WTC11 (cell line): ENCODE data around the gene ASB13. TPM values are rescaled to one million over a fixed set of nuclear protein-coding genes. Genes with fewer than 3 reads are reported as not detected.

Source experiments
- ATAC-seq: fragments of 200-7000 bp; cut with Tn5 transposase; 2 replicates; pipeline ENCODE4 v1.10.0; 2021; ENCODE audit warnings: mild to moderate bottlenecking, moderate library complexity
- CTCF ChIA-PET: fragments of 300-600 bp; sonication (Branson Sonifier 250); formaldehyde crosslinking; loops from one replicate; lab custom pipeline; 2021; ENCODE audit warnings: antibody characterized with exemption; lab: Charles Lee
- POLR2A ChIA-PET: fragments of 350-600 bp; sonication (Branson Sonifier 250); formaldehyde crosslinking; loops from one replicate; lab custom pipeline; 2021; ENCODE audit warnings: antibody characterized with exemption; lab: Charles Lee
- DNase-seq: peaks from one replicate; pipeline ENCODE4 v3.0.0; 2021; ENCODE audit warnings: low spot score
- H3K27ac Mint-ChIP-seq: 2 replicates; pipeline ENCODE4 v1.8.0; 2021; ENCODE audit warnings: mixed read lengths
- H3K27me3 Mint-ChIP-seq: 2 replicates; pipeline ENCODE4 v1.8.0; 2021; ENCODE audit warnings: low read depth, mild to moderate bottlenecking, moderate library complexity, mixed read lengths
- H3K36me3 Mint-ChIP-seq: 2 replicates; pipeline ENCODE4 v1.8.0; 2021; ENCODE audit warnings: mixed read lengths
- H3K4me1 Mint-ChIP-seq: 2 replicates; pipeline ENCODE4 v1.8.0; 2022; ENCODE audit warnings: mixed read lengths
- H3K4me3 Mint-ChIP-seq: 2 replicates; pipeline ENCODE4 v1.8.0; 2021; ENCODE audit warnings: mild to moderate bottlenecking, moderate library complexity, mixed read lengths
- H3K9me3 Mint-ChIP-seq: 2 replicates; pipeline ENCODE4 v1.8.0; 2021; ENCODE audit warnings: mixed read lengths
- ATF2 ChIP-seq: sonication (generic); formaldehyde crosslinking; IDR thresholded peaks from 2 replicates; pipeline ENCODE4 v1.8.1; 2022; ENCODE audit warnings: low read depth, missing genetic modification reagents, borderline replicate concordance
- CDX4 ChIP-seq: fragments of 250-450 bp; sonication (Bioruptor Pico); IDR thresholded peaks from 2 replicates; pipeline ENCODE4 v1.9.0; 2021; ENCODE audit warnings: moderate library complexity, mild to moderate bottlenecking, inconsistent platforms, borderline replicate concordance
- CREB1 ChIP-seq: sonication (generic); formaldehyde crosslinking; IDR thresholded peaks from 2 replicates; pipeline ENCODE4 v1.8.0; 2023; ENCODE audit warnings: mild to moderate bottlenecking, missing genetic modification reagents
- ESRRA ChIP-seq: sonication (generic); formaldehyde crosslinking; IDR thresholded peaks from 2 replicates; pipeline ENCODE4 v1.8.1; 2022; ENCODE audit warnings: mild to moderate bottlenecking, missing genetic modification reagents, borderline replicate concordance
- FOXJ3 ChIP-seq: sonication (generic); formaldehyde crosslinking; IDR thresholded peaks from 2 replicates; pipeline ENCODE4 v1.9.0; 2021; ENCODE audit warnings: missing genetic modification reagents, mild to moderate bottlenecking, borderline replicate concordance
- FOXP4 ChIP-seq: sonication (generic); formaldehyde crosslinking; IDR thresholded peaks from 2 replicates; pipeline ENCODE4 v1.8.0; 2022; ENCODE audit warnings: mild to moderate bottlenecking, missing genetic modification reagents
- HMGA2 ChIP-seq: fragments of 250-450 bp; sonication (Bioruptor Pico); IDR thresholded peaks from 2 replicates; pipeline ENCODE4 v1.4.0; 2021; ENCODE audit warnings: mild to moderate bottlenecking, moderate library complexity
- JUN ChIP-seq: sonication (generic); formaldehyde crosslinking; IDR thresholded peaks from 2 replicates; pipeline ENCODE4 v1.8.0; 2023; ENCODE audit warnings: mild to moderate bottlenecking, missing genetic modification reagents
- PRRX2 ChIP-seq: fragments of 250-450 bp; sonication (Bioruptor Pico); IDR thresholded peaks from 2 replicates; pipeline ENCODE4 v1.8.0; 2021; ENCODE audit warnings: mild to moderate bottlenecking
- SMAD4 ChIP-seq: sonication (generic); formaldehyde crosslinking; IDR thresholded peaks from 2 replicates; pipeline ENCODE4 v1.8.0; 2022; ENCODE audit warnings: mild to moderate bottlenecking, missing genetic modification reagents
- SOX15 ChIP-seq: fragments of 250-450 bp; sonication (Bioruptor Pico); IDR thresholded peaks from 2 replicates; pipeline ENCODE4 v1.9.0; 2021; ENCODE audit warnings: mild to moderate bottlenecking
- SP1 ChIP-seq: sonication (generic); formaldehyde crosslinking; conservative IDR thresholded peaks from 2 replicates; pipeline ENCODE4 v1.8.1; 2022; ENCODE audit warnings: missing genetic modification reagents
- TCF7 ChIP-seq: sonication (generic); formaldehyde crosslinking; IDR thresholded peaks from 2 replicates; pipeline ENCODE4 v1.8.0; 2022; ENCODE audit warnings: mild to moderate bottlenecking, low read depth, missing genetic modification reagents, moderate library complexity
- ZNF121 ChIP-seq: sonication (generic); formaldehyde crosslinking; IDR thresholded peaks from 2 replicates; pipeline ENCODE4 v1.8.0; 2023; ENCODE audit warnings: missing genetic modification reagents
- ZNF423 ChIP-seq: fragments of 250-450 bp; sonication (Bioruptor Pico); IDR thresholded peaks from 2 replicates; pipeline ENCODE4 v2.1.2; 2022; ENCODE audit warnings: mild to moderate bottlenecking, moderate library complexity
- ZNF512 ChIP-seq: sonication (generic); formaldehyde crosslinking; IDR thresholded peaks from 2 replicates; pipeline ENCODE4 v1.8.1; 2022; ENCODE audit warnings: missing genetic modification reagents, borderline replicate concordance
- ZNF532 ChIP-seq: fragments of 250-450 bp; sonication (Bioruptor Pico); IDR thresholded peaks from 2 replicates; pipeline ENCODE4 v1.9.0; 2021; ENCODE audit warnings: mild to moderate bottlenecking, borderline replicate concordance
- total RNA-seq: library from RNA; stranded (reverse); gene quantifications from 3 replicates; pipeline ENCODE4 v1.2.3, GENCODE V29; 2021

Gene ASB13
- total RNA-seq, 1 experiment from 2014 or later, result 23.4 TPM

- 0 out of 2 replicates have a peak, but pooled peaks cover 4% of the 10 kb centered on the region for H3K4me1 Mint-ChIP-seq
- no peaks in the 10 kb centered on the region; the same call in 1 of the 2 replicates for H3K27me3 Mint-ChIP-seq
- peaks cover 4% of the 10 kb centered on the region for H3K9me3 Mint-ChIP-seq
- ChIA-PET CTCF (interaction anchor here (0.6 kb wide), 1 partner anchor 15 kb away, joined by 3 read pairs; no protein-coding TSS in a partner anchor), POLR2A (no interaction called here)
- no peak overlapping the region for H3K4me3 Mint-ChIP-seq
- H3K36me3 Mint-ChIP-seq, result no peaks in the 10 kb centered on the region
- DNase-seq (no peak), ATAC-seq (no peak)
- no peak for TF ChIP-seq ZNF423 (CRISPR knock-in tag)
- no peak for TF ChIP-seq ZNF121 (CRISPR knock-in tag)
- no peak for TF ChIP-seq JUN (CRISPR knock-in tag)
- no peak for TF ChIP-seq ATF2 (CRISPR knock-in tag)
- TF ChIP-seq HMGA2, result no peak
- H3K27ac Mint-ChIP-seq, result no peak overlapping the region
Observed at GRCh38 chr10:5598085-5598690, 68.2 kb downstream of the ASB13 start.

- no peak for TF ChIP-seq PRRX2 (CRISPR knock-in tag)
- no peak for TF ChIP-seq FOXP4 (CRISPR knock-in tag)
- TF ChIP-seq ZNF512 (CRISPR knock-in tag), result no peak
- no peak for TF ChIP-seq ESRRA
- TF ChIP-seq CDX4 (CRISPR knock-in tag), result no peak
- TF ChIP-seq TCF7 (CRISPR knock-in tag), result no peak
- TF ChIP-seq CREB1 (CRISPR knock-in tag), result no peak
- TF ChIP-seq SMAD4 (CRISPR knock-in tag), result no peak
- ChIA-PET CTCF (no interaction called here), POLR2A (interaction anchor here (0.6 kb wide), 1 partner anchor 707 kb away, joined by 3 read pairs; no protein-coding TSS in a partner anchor)
- no peaks in the 10 kb centered on the region for H3K36me3 Mint-ChIP-seq
- 0 out of 2 replicates have a peak, but pooled peaks cover 4% of the 10 kb centered on the region for H3K4me1 Mint-ChIP-seq
- no peak overlapping the region for H3K27ac Mint-ChIP-seq
- ATAC-seq, result no peak
- H3K4me3 Mint-ChIP-seq, result no peak overlapping the region
- H3K9me3 Mint-ChIP-seq, result no peaks in the 10 kb centered on the region
- H3K27me3 Mint-ChIP-seq, result no peaks in the 10 kb centered on the region
- DNase-seq, result no peak
Observed at GRCh38 chr10:5596611-5597341, 69.6 kb downstream of the ASB13 start.

- ATAC-seq (no peak), DNase-seq (no peak)
- ChIA-PET POLR2A (no interaction called here), CTCF (interaction anchor here (2.1 kb wide), 1 partner anchor 27 kb away, joined by 9 read pairs; no protein-coding TSS in a partner anchor)
- no peak overlapping the region for H3K4me3 Mint-ChIP-seq
- no peak overlapping the region for H3K27ac Mint-ChIP-seq
- no peaks in the 10 kb centered on the region for H3K36me3 Mint-ChIP-seq
- H3K9me3 Mint-ChIP-seq, result no peaks in the 10 kb centered on the region
- no peaks in the 10 kb centered on the region for H3K27me3 Mint-ChIP-seq
- peaks cover 6% of the 10 kb centered on the region for H3K4me1 Mint-ChIP-seq
- TF ChIP-seq ZNF512 (CRISPR knock-in tag), result no peak
- TF ChIP-seq ESRRA, result no peak
- TF ChIP-seq SP1 (CRISPR knock-in tag), result no peak
- no peak for TF ChIP-seq FOXJ3
- TF ChIP-seq ZNF532 (CRISPR knock-in tag), result no peak
- no peak for TF ChIP-seq SMAD4 (CRISPR knock-in tag)
- TF ChIP-seq SOX15 (CRISPR knock-in tag), result no peak
- TF ChIP-seq, all 79 proteins: peak for 0
Observed at GRCh38 chr10:5595994-5596471, 70.4 kb downstream of the ASB13 start.
